Astrocyte of the spinal cord (primary cell): ENCODE results near the gene WWOX.

Experiments used
- DNase-seq: peaks from one replicate; pipeline ENCODE4 v3.0.0; 2011; ENCODE audit warnings: low read depth, low spot score
- H3K4me3 ChIP-seq: 2 replicates; pipeline ENCODE4 v1.5.1; 2011; ENCODE audit warnings: low read depth, mild to moderate bottlenecking, low read length, moderate library complexity
- CTCF ChIP-seq: IDR thresholded peaks from 2 replicates; pipeline ENCODE4 v1.5.1; 2012; ENCODE audit warnings: low read depth, mild to moderate bottlenecking, low read length, inconsistent platforms
- in situ Hi-C: cut with HindIII; loops from 2 replicates; pipeline ENCODE4 v1.10.0; 2017; ENCODE audit warnings: low sequenced_read_pairs

The WWOX gene

GRCh38 chr16:78479723-78480122 lies 380.3 kb downstream of the WWOX start:
- H3K4me3 ChIP-seq: no peak overlapping the region
- no peak for TF ChIP-seq CTCF
- DNase-seq: no peak
- in situ Hi-C loops: no loop called here

- TF ChIP-seq CTCF: no peak
- no peak overlapping the region for H3K4me3 ChIP-seq
- in situ Hi-C loops: no loop called here
- DNase-seq: no peak
These were observed 381.1 kb downstream of the WWOX start for GRCh38 chr16:78480588-78480987.

DNA sequence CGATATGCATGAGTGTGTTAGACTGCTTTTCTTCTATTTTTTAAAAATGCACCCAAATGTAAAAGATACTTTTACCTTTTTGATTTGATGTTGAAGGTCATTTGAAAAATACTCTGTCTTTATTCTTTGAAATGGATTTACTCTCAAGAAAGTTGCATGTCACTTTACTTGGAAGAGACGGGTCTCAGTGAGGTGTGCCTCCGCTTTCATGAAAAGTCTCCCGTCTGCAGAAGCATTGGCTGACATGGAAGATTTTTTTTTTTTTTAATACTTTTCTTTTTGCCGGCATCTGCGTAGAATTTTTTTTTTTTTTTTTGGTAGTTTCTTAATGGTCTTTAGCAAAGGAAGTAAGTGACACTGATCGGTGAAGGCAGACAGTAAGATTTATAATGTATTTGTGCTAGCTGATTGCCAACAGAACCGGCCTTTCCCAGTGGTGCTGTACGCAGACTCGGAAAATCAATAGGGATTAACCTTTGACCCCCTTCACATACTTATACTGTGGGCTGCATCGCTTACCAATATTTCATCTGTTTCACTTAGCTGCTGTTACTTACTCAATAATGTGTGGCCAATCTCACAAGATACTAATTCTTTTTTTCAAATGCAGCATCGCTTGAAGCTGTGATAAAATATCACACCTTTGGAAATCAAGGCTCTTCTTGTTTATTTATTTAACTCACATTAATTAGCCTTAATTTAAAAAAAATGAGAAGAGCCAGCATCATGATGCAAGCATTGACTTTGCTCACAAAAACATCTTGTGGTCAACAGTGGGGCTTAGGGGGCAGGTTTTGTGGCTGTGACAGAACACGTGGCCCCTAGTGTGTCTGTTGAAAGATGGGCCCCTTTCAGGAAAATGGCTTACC lies 383.9 kb downstream of the WWOX start:
- in situ Hi-C loops: no loop called here
- TF ChIP-seq CTCF: no peak
- DNase-seq: no peak
- no peak overlapping the region for H3K4me3 ChIP-seq

- TF ChIP-seq CTCF: no peak
These were observed 385.1 kb downstream of the WWOX start for GRCh38 chr16:78484509-78485058.

GRCh38 chr16:78485188-78485916 lies 385.9 kb downstream of the WWOX start:
- in situ Hi-C loops: no loop called here
- no peak overlapping the region for H3K4me3 ChIP-seq
- DNase-seq: no peak
- no peak for TF ChIP-seq CTCF

More at GRCh38 chr16:78484509-78485058, 385.1 kb downstream of the WWOX start:
- in situ Hi-C loops: no loop called here
- no peak overlapping the region for H3K4me3 ChIP-seq
- DNase-seq: no peak

- no peak for DNase-seq
- in situ Hi-C loops: no loop called here
- no peak for TF ChIP-seq CTCF
- no peak overlapping the region for H3K4me3 ChIP-seq
These were observed 386.4 kb downstream of the WWOX start for GRCh38 chr16:78485917-78486257.
